Liver (tissue), 9 donors: ENCODE results near the gene GM2A. TPM values are rescaled to one million over a fixed set of nuclear protein-coding genes. Genes with fewer than 3 reads are reported as not detected.

Experiments
- DNase-seq: peaks from one replicate; pipeline ENCODE4 v3.0.0-alpha.2; 2017; ENCODE audit warnings: low spot score
- H3K27ac ChIP-seq, 2 donors: one replicate each; pipeline ENCODE4 v1.7.0; 2013; ENCODE audit warnings: inconsistent platforms in 2 of 2, low read length in 2 of 2, control low read depth in 1 of 2, low read depth in 1 of 2, mild to moderate bottlenecking in 1 of 2
- H3K27me3 ChIP-seq, 4 donors: one replicate each; pipeline versions ENCODE4 v1.6.1 to v1.7.0; 2013; ENCODE audit warnings: low read length in 3 of 4, inconsistent platforms in 1 of 4, mild to moderate bottlenecking in 1 of 4, moderate library complexity in 1 of 4; ENCODE audit not compliant: control insufficient read depth in 4 of 4, insufficient read depth in 4 of 4
- H3K36me3 ChIP-seq, 4 donors: one replicate each; pipeline versions ENCODE4 v1.6.1 to v1.7.0; 2013; ENCODE audit warnings: low read length in 3 of 4, mild to moderate bottlenecking in 3 of 4, low read depth in 1 of 4, moderate library complexity in 1 of 4; ENCODE audit not compliant: control insufficient read depth in 4 of 4, insufficient read depth in 3 of 4
- H3K4me1 ChIP-seq, 4 donors: one replicate each; pipeline versions ENCODE4 v1.6.1 to v1.7.0; 2013; ENCODE audit warnings: low read length in 3 of 4, mild to moderate bottlenecking in 3 of 4, moderate library complexity in 1 of 4; ENCODE audit not compliant: control insufficient read depth in 4 of 4, insufficient read depth in 4 of 4
- H3K4me3 ChIP-seq, 3 donors: one replicate each; pipeline versions ENCODE4 v1.6.1 to v1.7.0; 2013; ENCODE audit warnings: low read length in 3 of 3, control low read depth in 1 of 3, low read depth in 1 of 3, mild to moderate bottlenecking in 1 of 3
- H3K9ac ChIP-seq, 2 donors: one replicate each; pipeline ENCODE4 v1.7.0; 2013; ENCODE audit warnings: low read length in 2 of 2, mild to moderate bottlenecking in 2 of 2, moderate library complexity in 2 of 2, control low read depth in 1 of 2, low read depth in 1 of 2
- H3K9me3 ChIP-seq, 4 donors: one replicate each; pipeline versions ENCODE4 v1.6.1 to v1.7.0; 2013; ENCODE audit warnings: low read length in 3 of 4; ENCODE audit not compliant: control insufficient read depth in 4 of 4
- EGR1 ChIP-seq, 2 donors: IDR thresholded peaks; 2 replicates each; pipeline ENCODE4 v1.6.1; 2016 to 2018; ENCODE audit warnings: antibody characterized with exemption in 2 of 2, low read depth in 2 of 2
- FOXA1 ChIP-seq: IDR thresholded peaks from 2 replicates; pipeline ENCODE4 v1.6.1; 2016; ENCODE audit warnings: antibody characterized with exemption
- GABPA ChIP-seq, 2 donors: IDR thresholded peaks in 1 of 2; conservative IDR thresholded peaks in 1 of 2; 2 replicates each; pipeline ENCODE4 v1.6.1; 2016; ENCODE audit warnings: antibody characterized with exemption in 2 of 2, mild to moderate bottlenecking in 1 of 2, moderate library complexity in 1 of 2
- HNF4A ChIP-seq, 2 donors: conservative IDR thresholded peaks; 2 replicates each; pipeline ENCODE4 v1.6.1; 2016; ENCODE audit warnings: antibody characterized with exemption in 2 of 2, mild to moderate bottlenecking in 2 of 2
- HNF4G ChIP-seq: IDR thresholded peaks from 2 replicates; pipeline ENCODE4 v1.6.1; 2016; ENCODE audit warnings: antibody characterized with exemption
- JUND ChIP-seq, 2 donors: IDR thresholded peaks; 2 replicates each; pipeline ENCODE4 v1.6.1; 2016; ENCODE audit warnings: antibody characterized with exemption in 2 of 2
- RAD21 ChIP-seq, 2 donors: IDR thresholded peaks; 2 replicates each; pipeline ENCODE4 v1.6.1; 2016; ENCODE audit warnings: antibody characterized with exemption in 2 of 2, mild to moderate bottlenecking in 2 of 2
- RXRA ChIP-seq, 2 donors: IDR thresholded peaks; 2 replicates each; pipeline ENCODE4 v1.6.1; 2017 to 2018; ENCODE audit warnings: antibody characterized with exemption in 2 of 2, mild to moderate bottlenecking in 1 of 2
- SP1 ChIP-seq: IDR thresholded peaks from 2 replicates; pipeline ENCODE4 v1.6.1; 2018; ENCODE audit warnings: antibody characterized with exemption, mild to moderate bottlenecking
- TAF1 ChIP-seq: conservative IDR thresholded peaks from 2 replicates; pipeline ENCODE4 v1.6.1; 2016; ENCODE audit warnings: antibody characterized with exemption, mild to moderate bottlenecking
- WGBS: extraction: QIAGEN DNeasy Blood & Tissue Kit; methylation state at CpG from one replicate; pipeline ENCODE4 v1.1.7; 2013; 5-methylcytosine and 5-hydroxymethylcytosine counted together
- polyA plus RNA-seq, 2 donors: library from polyadenylated mRNA; stranded (reverse) in 1 of 2; unstranded in 1 of 2; fragments of 200-250 nt in 1 of 2; fragments of >200 nt in 1 of 2; fragmentation: Nextera tagmentation in 1 of 2; extraction: Ambion mirVana in 1 of 2; gene quantifications; one replicate each; pipeline versions ENCODE4 v1.2.1 to v1.2.3, GENCODE V29; 2013 to 2015
- total RNA-seq, 2 donors: library from RNA; depleted of rRNA; stranded (reverse); fragments of >200 nt; gene quantifications; one replicate each; pipeline ENCODE4 v1.2.3, GENCODE V29; 2014
- TF ChIP-seq, protein P1 (sequence below): fragments of 150-350 bp; IDR thresholded peaks from 2 replicates; pipeline ENCODE4 v1.5.1; 2017; ENCODE audit warnings: improper control_type of control experiment, low read depth, low read length; ENCODE audit not compliant: missing input control
- TF ChIP-seq, protein P2 (sequence below): IDR thresholded peaks from 2 replicates; pipeline ENCODE4 v1.6.1; 2016; ENCODE audit warnings: antibody characterized with exemption
- TF ChIP-seq, protein P3 (sequence below): IDR thresholded peaks from 2 replicates; pipeline ENCODE4 v1.6.1; 2016; ENCODE audit warnings: antibody characterized with exemption
- TF ChIP-seq, protein P4 (sequence below): IDR thresholded peaks from 2 replicates; pipeline ENCODE4 v1.6.1; 2016; ENCODE audit warnings: antibody characterized with exemption
- TF ChIP-seq, protein P5 (sequence below): IDR thresholded peaks from 2 replicates; pipeline ENCODE4 v1.6.1; 2016; ENCODE audit warnings: antibody characterized with exemption, mild to moderate bottlenecking
- donor health status: healthy.
- donor health status: healthy.
- donor health status: healthy.
- donor health status: healthy.
- donor health status: healthy.

Gene GM2A
- total and polyA plus RNA-seq, 4 donors = 4.1 to 14.5 (median 10.6) TPM

DNA sequence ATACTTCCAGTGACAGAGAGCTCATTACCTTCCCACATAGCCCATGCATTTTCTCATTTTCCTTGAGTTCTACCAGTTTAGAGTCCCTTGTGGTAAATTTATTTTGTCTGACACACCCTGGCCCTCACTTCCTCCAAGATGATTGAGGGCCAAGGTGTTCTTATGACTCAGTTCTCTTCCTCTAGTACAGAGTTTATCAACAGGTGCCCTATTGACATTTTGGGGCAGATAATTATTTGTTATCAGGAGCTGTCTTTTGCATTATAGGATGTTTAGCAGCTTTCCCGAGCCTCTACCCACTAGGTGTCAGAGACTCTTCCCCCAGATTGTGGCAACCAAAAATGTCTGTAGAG lies 43.5 kb downstream of the GM2A start:
- Histone ChIP-seq H3K27ac (no peak overlapping the region), H3K27me3 (no peaks in the 10 kb centered on the region), H3K4me3 (no peak overlapping the region), H3K36me3 (no peaks in the 10 kb centered on the region), H3K9ac (no peak overlapping the region), H3K4me1 (no peaks in the 10 kb centered on the region), H3K9me3 (no peaks in the 10 kb centered on the region)
- WGBS = 79% methylated on average over 1 of the region's 1 CpG
- DNase-seq = no peak
- TF ChIP-seq, protein P1, sequence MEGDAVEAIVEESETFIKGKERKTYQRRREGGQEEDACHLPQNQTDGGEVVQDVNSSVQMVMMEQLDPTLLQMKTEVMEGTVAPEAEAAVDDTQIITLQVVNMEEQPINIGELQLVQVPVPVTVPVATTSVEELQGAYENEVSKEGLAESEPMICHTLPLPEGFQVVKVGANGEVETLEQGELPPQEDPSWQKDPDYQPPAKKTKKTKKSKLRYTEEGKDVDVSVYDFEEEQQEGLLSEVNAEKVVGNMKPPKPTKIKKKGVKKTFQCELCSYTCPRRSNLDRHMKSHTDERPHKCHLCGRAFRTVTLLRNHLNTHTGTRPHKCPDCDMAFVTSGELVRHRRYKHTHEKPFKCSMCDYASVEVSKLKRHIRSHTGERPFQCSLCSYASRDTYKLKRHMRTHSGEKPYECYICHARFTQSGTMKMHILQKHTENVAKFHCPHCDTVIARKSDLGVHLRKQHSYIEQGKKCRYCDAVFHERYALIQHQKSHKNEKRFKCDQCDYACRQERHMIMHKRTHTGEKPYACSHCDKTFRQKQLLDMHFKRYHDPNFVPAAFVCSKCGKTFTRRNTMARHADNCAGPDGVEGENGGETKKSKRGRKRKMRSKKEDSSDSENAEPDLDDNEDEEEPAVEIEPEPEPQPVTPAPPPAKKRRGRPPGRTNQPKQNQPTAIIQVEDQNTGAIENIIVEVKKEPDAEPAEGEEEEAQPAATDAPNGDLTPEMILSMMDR = no peak
- TF ChIP-seq EGR1 (IDR thresholded peaks at IDR 0.05; ENCODE audit: low read depth in 2 of 2) (no peak), FOXA1 (no peak), SP1 (no peak), HNF4G (no peak), JUND (IDR thresholded peaks at IDR 0.05) (no peak), HNF4A (conservative IDR thresholded peaks at IDR 0.05) (no peak), TAF1 (no peak)
- TF ChIP-seq, protein P2, sequence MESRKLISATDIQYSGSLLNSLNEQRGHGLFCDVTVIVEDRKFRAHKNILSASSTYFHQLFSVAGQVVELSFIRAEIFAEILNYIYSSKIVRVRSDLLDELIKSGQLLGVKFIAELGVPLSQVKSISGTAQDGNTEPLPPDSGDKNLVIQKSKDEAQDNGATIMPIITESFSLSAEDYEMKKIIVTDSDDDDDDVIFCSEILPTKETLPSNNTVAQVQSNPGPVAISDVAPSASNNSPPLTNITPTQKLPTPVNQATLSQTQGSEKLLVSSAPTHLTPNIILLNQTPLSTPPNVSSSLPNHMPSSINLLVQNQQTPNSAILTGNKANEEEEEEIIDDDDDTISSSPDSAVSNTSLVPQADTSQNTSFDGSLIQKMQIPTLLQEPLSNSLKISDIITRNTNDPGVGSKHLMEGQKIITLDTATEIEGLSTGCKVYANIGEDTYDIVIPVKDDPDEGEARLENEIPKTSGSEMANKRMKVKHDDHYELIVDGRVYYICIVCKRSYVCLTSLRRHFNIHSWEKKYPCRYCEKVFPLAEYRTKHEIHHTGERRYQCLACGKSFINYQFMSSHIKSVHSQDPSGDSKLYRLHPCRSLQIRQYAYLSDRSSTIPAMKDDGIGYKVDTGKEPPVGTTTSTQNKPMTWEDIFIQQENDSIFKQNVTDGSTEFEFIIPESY = no peak

DNA sequence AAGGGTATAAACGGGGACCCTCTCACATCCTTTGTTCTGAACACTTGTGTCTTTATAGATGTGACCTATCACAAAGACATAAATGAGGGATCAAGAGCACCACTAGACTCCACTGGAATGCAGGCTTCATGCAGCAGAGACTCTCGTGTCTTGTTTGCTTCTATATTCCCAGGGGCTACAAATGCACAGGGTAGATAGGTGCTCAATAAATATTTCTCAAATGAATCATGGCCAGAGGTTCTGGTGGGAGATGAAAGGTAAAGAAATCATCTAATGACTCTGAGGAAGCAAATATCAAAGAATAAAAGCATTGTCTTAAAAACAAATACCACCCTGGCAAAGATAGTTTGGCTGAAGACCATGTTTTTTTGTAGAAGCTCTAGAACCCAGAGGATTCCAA lies 44.0 kb downstream of the GM2A start:
- 81% methylated on average over 2 of the region's 2 CpGs for WGBS
- H3K27me3 ChIP-seq = no peaks in the 10 kb centered on the region
- no peaks in the 10 kb centered on the region for H3K4me1 ChIP-seq
- no peak overlapping the region for H3K4me3 ChIP-seq
- no peak overlapping the region for H3K27ac ChIP-seq
- TF ChIP-seq, protein P3, sequence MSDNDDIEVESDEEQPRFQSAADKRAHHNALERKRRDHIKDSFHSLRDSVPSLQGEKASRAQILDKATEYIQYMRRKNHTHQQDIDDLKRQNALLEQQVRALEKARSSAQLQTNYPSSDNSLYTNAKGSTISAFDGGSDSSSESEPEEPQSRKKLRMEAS = no peak
- no peak for TF ChIP-seq GABPA (IDR thresholded peaks at IDR 0.05 in 1 of 2, conservative IDR thresholded peaks at IDR 0.05 in 1 of 2)
- TF ChIP-seq, protein P1 = no peak
- TF ChIP-seq, protein P4, sequence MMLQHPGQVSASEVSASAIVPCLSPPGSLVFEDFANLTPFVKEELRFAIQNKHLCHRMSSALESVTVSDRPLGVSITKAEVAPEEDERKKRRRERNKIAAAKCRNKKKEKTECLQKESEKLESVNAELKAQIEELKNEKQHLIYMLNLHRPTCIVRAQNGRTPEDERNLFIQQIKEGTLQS = no peak
- no peak for TF ChIP-seq JUND (IDR thresholded peaks at IDR 0.05)
- no peak for TF ChIP-seq RXRA (IDR thresholded peaks at IDR 0.05)
- TF ChIP-seq, protein P5, sequence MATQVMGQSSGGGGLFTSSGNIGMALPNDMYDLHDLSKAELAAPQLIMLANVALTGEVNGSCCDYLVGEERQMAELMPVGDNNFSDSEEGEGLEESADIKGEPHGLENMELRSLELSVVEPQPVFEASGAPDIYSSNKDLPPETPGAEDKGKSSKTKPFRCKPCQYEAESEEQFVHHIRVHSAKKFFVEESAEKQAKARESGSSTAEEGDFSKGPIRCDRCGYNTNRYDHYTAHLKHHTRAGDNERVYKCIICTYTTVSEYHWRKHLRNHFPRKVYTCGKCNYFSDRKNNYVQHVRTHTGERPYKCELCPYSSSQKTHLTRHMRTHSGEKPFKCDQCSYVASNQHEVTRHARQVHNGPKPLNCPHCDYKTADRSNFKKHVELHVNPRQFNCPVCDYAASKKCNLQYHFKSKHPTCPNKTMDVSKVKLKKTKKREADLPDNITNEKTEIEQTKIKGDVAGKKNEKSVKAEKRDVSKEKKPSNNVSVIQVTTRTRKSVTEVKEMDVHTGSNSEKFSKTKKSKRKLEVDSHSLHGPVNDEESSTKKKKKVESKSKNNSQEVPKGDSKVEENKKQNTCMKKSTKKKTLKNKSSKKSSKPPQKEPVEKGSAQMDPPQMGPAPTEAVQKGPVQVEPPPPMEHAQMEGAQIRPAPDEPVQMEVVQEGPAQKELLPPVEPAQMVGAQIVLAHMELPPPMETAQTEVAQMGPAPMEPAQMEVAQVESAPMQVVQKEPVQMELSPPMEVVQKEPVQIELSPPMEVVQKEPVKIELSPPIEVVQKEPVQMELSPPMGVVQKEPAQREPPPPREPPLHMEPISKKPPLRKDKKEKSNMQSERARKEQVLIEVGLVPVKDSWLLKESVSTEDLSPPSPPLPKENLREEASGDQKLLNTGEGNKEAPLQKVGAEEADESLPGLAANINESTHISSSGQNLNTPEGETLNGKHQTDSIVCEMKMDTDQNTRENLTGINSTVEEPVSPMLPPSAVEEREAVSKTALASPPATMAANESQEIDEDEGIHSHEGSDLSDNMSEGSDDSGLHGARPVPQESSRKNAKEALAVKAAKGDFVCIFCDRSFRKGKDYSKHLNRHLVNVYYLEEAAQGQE = no peak
- TF ChIP-seq RAD21 (IDR thresholded peaks at IDR 0.05) = no peak
- H3K9ac ChIP-seq = no peak overlapping the region
- no peaks in the 10 kb centered on the region for H3K9me3 ChIP-seq
- no peak for DNase-seq
- no peaks in the 10 kb centered on the region for H3K36me3 ChIP-seq
